ENCODE measurements around the gene SLC33A1.

DNA sequence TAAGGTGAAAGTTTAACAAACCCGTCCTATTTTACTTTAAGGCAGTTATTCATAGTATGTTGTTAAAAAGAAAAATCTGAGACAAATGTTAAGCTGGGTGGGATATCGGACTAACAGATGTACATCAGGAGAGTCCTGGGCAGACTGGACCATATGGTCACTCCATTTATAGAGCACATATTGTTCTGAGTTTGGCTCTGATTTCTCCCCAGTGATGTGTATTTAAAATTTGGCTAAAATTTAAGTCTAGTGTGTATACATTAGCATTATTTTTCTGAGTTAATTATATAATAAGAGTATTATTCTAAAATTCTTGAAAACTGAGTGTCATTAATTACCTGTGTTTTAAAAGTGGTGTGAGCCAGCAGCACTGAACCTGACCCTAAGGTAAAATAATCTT is 22.3 kb upstream of the SLC33A1 start:
- TF ChIP-seq POLR2AphosphoS5 (IDR thresholded peaks at IDR 0.05; ENCODE audit: low read depth, low read length) = no peak
- TF ChIP-seq, protein P1, sequence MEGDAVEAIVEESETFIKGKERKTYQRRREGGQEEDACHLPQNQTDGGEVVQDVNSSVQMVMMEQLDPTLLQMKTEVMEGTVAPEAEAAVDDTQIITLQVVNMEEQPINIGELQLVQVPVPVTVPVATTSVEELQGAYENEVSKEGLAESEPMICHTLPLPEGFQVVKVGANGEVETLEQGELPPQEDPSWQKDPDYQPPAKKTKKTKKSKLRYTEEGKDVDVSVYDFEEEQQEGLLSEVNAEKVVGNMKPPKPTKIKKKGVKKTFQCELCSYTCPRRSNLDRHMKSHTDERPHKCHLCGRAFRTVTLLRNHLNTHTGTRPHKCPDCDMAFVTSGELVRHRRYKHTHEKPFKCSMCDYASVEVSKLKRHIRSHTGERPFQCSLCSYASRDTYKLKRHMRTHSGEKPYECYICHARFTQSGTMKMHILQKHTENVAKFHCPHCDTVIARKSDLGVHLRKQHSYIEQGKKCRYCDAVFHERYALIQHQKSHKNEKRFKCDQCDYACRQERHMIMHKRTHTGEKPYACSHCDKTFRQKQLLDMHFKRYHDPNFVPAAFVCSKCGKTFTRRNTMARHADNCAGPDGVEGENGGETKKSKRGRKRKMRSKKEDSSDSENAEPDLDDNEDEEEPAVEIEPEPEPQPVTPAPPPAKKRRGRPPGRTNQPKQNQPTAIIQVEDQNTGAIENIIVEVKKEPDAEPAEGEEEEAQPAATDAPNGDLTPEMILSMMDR (IDR thresholded peaks at IDR 0.05; ENCODE audit: control extremely low read depth in 1 of 3, insufficient read depth in 1 of 3, low read depth in 1 of 3, low read length in 3 of 3) = no peak
- no peak for TF ChIP-seq POLR2A (IDR thresholded peaks at IDR 0.05; ENCODE audit: control extremely low read depth in 1 of 2, low read depth in 2 of 2, low read length in 2 of 2)
- no peak for TF ChIP-seq RFX5 (IDR thresholded peaks at IDR 0.05; ENCODE audit: borderline replicate concordance, low read depth, low read length)
- TF ChIP-seq, protein P2, sequence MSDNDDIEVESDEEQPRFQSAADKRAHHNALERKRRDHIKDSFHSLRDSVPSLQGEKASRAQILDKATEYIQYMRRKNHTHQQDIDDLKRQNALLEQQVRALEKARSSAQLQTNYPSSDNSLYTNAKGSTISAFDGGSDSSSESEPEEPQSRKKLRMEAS (IDR thresholded peaks at IDR 0.05) = no peak
- TF ChIP-seq CHD1 (IDR thresholded peaks at IDR 0.05; ENCODE audit: low read depth, low read length) = no peak
